Mesendoderm (in vitro differentiated cells): ENCODE measurements around the gene HOXA9.
A peak's percentile ranks its signal among the peaks of the same experiment; 100 is the strongest.

Experiments
- DNase-seq: peaks from one replicate; pipeline ENCODE4 v3.0.0; 2013
- H2AK5ac ChIP-seq: 2 replicates; pipeline ENCODE4 v1.6.1; 2013; ENCODE audit warnings: low read length, inconsistent platforms
- H2BK120ac ChIP-seq: 2 replicates; pipeline ENCODE4 v1.6.1; 2013; ENCODE audit warnings: low read depth, mild to moderate bottlenecking, low read length, moderate library complexity, mixed read lengths
- H2BK15ac ChIP-seq: replicated peaks from 2 replicates; pipeline ENCODE4 v1.6.1; 2013; ENCODE audit warnings: low read depth, mild to moderate bottlenecking, moderate library complexity
- H2BK5ac ChIP-seq: 2 replicates; pipeline ENCODE4 v1.6.1; 2013; ENCODE audit warnings: low read length, inconsistent platforms
- H3K18ac ChIP-seq: 2 replicates; pipeline ENCODE4 v1.6.1; 2013; ENCODE audit warnings: mild to moderate bottlenecking, low read length, mixed read lengths
- H3K23ac ChIP-seq: one replicate; pipeline ENCODE4 v1.6.1; 2013; ENCODE audit warnings: low read length
- H3K27ac ChIP-seq: 2 replicates; pipeline ENCODE4 v1.5.1; 2013; ENCODE audit warnings: low read depth, mild to moderate bottlenecking, inconsistent platforms, low read length, moderate library complexity
- H3K27me3 ChIP-seq: 2 replicates; pipeline ENCODE4 v1.6.1; 2013; ENCODE audit warnings: low read length, control low read depth, mild to moderate bottlenecking, inconsistent platforms; ENCODE audit not compliant: insufficient read depth, poor library complexity
- H3K36me3 ChIP-seq: 2 replicates; pipeline ENCODE4 v1.6.1; 2013; ENCODE audit warnings: low read length, inconsistent platforms; ENCODE audit not compliant: control insufficient read depth, insufficient read depth
- H3K4ac ChIP-seq: one replicate; pipeline ENCODE4 v1.6.1; 2013; ENCODE audit warnings: low read depth, mild to moderate bottlenecking, low read length, moderate library complexity
- H3K4me1 ChIP-seq: 2 replicates; pipeline ENCODE4 v1.6.1; 2013; ENCODE audit warnings: low read depth, low read length, inconsistent platforms; ENCODE audit not compliant: control insufficient read depth
- H3K4me2 ChIP-seq: 2 replicates; pipeline ENCODE4 v1.6.1; 2013; ENCODE audit warnings: low read length
- H3K4me3 ChIP-seq: 2 replicates; pipeline ENCODE4 v1.5.1; 2013; ENCODE audit warnings: mild to moderate bottlenecking, low read length
- H3K56ac ChIP-seq: one replicate; pipeline ENCODE4 v1.6.1; 2013; ENCODE audit warnings: low read length
- H3K79me1 ChIP-seq: 2 replicates; pipeline ENCODE4 v1.6.1; 2013; ENCODE audit warnings: low read length, inconsistent platforms
- H3K79me2 ChIP-seq: 2 replicates; pipeline ENCODE4 v1.6.1; 2013; ENCODE audit warnings: mild to moderate bottlenecking, low read length; ENCODE audit not compliant: control insufficient read depth, insufficient read depth
- H3K9ac ChIP-seq: 2 replicates; pipeline ENCODE4 v1.6.1; 2013; ENCODE audit warnings: low read length, inconsistent platforms
- H4K5ac ChIP-seq: one replicate; pipeline ENCODE4 v1.6.1; 2013; ENCODE audit warnings: low read length
- H4K8ac ChIP-seq: one replicate; pipeline ENCODE4 v1.6.1; 2013; ENCODE audit warnings: low read depth, mild to moderate bottlenecking, control low read depth, low read length, moderate library complexity
- WGBS: extraction: QIAGEN DNeasy Blood & Tissue Kit; methylation state at CpG from one replicate; pipeline ENCODE4 v1.1.7; 2013; ENCODE audit warnings: low lambda C conversion rate, missing lambda C conversion rate; ENCODE audit not compliant: insufficient coverage; ENCODE audit errors: extremely low coverage; 5-methylcytosine and 5-hydroxymethylcytosine counted together

HOXA9 gene

GRCh38 chr7:27186668-27187474 lies 21.5 kb upstream of the HOXA9 start:
- H3K79me1 ChIP-seq = no peaks in the 10 kb centered on the region
- no peaks in the 10 kb centered on the region for H3K4me1 ChIP-seq
- no peaks in the 10 kb centered on the region for H3K36me3 ChIP-seq
- no peak overlapping the region for H2BK15ac ChIP-seq
- H4K5ac ChIP-seq = no peak overlapping the region
- WGBS = no CpG with 5 or more reads among the region's 4 CpGs
- H3K27me3 ChIP-seq = peaks cover 90% of the 10 kb centered on the region
- no peak overlapping the region for H2AK5ac ChIP-seq
- H3K23ac ChIP-seq = no peak overlapping the region
- H2BK120ac ChIP-seq = no peak overlapping the region
- H3K4me3 ChIP-seq = no peak overlapping the region
- H3K18ac ChIP-seq = no peak overlapping the region
- no peak overlapping the region for H4K8ac ChIP-seq
- H3K9ac ChIP-seq = no peak overlapping the region
- H2BK5ac ChIP-seq = no peak overlapping the region
- H3K4ac ChIP-seq = no peak overlapping the region
- H3K56ac ChIP-seq = no peak overlapping the region
- DNase-seq = no peak
- H3K4me2 ChIP-seq = no peak overlapping the region
- H3K27ac ChIP-seq = no peak overlapping the region
- H3K79me2 ChIP-seq = no peaks in the 10 kb centered on the region

GRCh38 chr7:27185854-27186667 lies 20.7 kb upstream of the HOXA9 start:
- H3K4me3 ChIP-seq = no peak overlapping the region
- H4K5ac ChIP-seq = no peak overlapping the region

GRCh38 chr7:27185013-27185853 lies 19.9 kb upstream of the HOXA9 start, which contains the start of gene HOXA11:
Gene HOXA11 (minus strand): TSS chr7:27185232. CDS start chr7:27185144, 88 bp downstream.
- H3K4me2 ChIP-seq = peak within 1 kb of the TSS; percentile 55
- no peaks in the 10 kb centered on the region for H3K36me3 ChIP-seq
- no peak within 1 kb of the TSS for H2AK5ac ChIP-seq
- peak; percentile 85 for DNase-seq
- H3K18ac ChIP-seq = peak within 1 kb of the TSS; percentile 19
- H4K5ac ChIP-seq = no peak within 1 kb of the TSS
- H3K23ac ChIP-seq = no peak within 1 kb of the TSS
- H3K79me2 ChIP-seq = no peaks in the 10 kb centered on the region
- no peak within 1 kb of the TSS for H4K8ac ChIP-seq
- no CpG with 5 or more reads among the region's 43 CpGs for WGBS
- H3K4me3 ChIP-seq = no peak within 1 kb of the TSS
- H3K27me3 ChIP-seq = peaks cover 86% of the 10 kb centered on the region
- H3K4ac ChIP-seq = no peak within 1 kb of the TSS
- H2BK5ac ChIP-seq = no peak within 1 kb of the TSS
- H2BK120ac ChIP-seq = no peak within 1 kb of the TSS
- H2BK15ac ChIP-seq = no peak within 1 kb of the TSS
- peak within 1 kb of the TSS; percentile 34 for H3K9ac ChIP-seq
- no peaks in the 10 kb centered on the region for H3K4me1 ChIP-seq
- H3K56ac ChIP-seq = peak within 1 kb of the TSS; percentile 22
- H3K79me1 ChIP-seq = no peaks in the 10 kb centered on the region
- H3K27ac ChIP-seq = no peak within 1 kb of the TSS

More at GRCh38 chr7:27185854-27186667, 20.7 kb upstream of the HOXA9 start:
- Histone ChIP-seq H3K4me1 (no peaks in the 10 kb centered on the region), H3K9ac (no peak overlapping the region), H3K4me2 (peak overlapping the region; percentile 43), H3K23ac (no peak overlapping the region), H3K79me1 (no peaks in the 10 kb centered on the region), H4K8ac (no peak overlapping the region), H2BK5ac (no peak overlapping the region), H2AK5ac (no peak overlapping the region), H2BK120ac (no peak overlapping the region), H3K27me3 (peaks cover 87% of the 10 kb centered on the region), H3K36me3 (no peaks in the 10 kb centered on the region), H3K27ac (no peak overlapping the region), H3K18ac (no peak overlapping the region), H2BK15ac (no peak overlapping the region), H3K4ac (no peak overlapping the region), H3K79me2 (no peaks in the 10 kb centered on the region), H3K56ac (peak overlapping the region; percentile 22)
- no CpG with 5 or more reads among the region's 24 CpGs for WGBS
- no peak for DNase-seq

- peak overlapping the region; percentile 18 for H3K9ac ChIP-seq
- H3K79me2 ChIP-seq = no peaks in the 10 kb centered on the region
- H2BK5ac ChIP-seq = no peak overlapping the region
- H3K56ac ChIP-seq = no peak overlapping the region
- DNase-seq = no peak
- H3K18ac ChIP-seq = no peak overlapping the region
- no peaks in the 10 kb centered on the region for H3K4me1 ChIP-seq
- H3K36me3 ChIP-seq = no peaks in the 10 kb centered on the region
- peak overlapping the region; percentile 55 for H3K4me2 ChIP-seq
- H2BK120ac ChIP-seq = no peak overlapping the region
- H3K23ac ChIP-seq = no peak overlapping the region
- H2BK15ac ChIP-seq = no peak overlapping the region
- no peak overlapping the region for H4K8ac ChIP-seq
- no peak overlapping the region for H2AK5ac ChIP-seq
- H3K27ac ChIP-seq = no peak overlapping the region
- no peak overlapping the region for H4K5ac ChIP-seq
- peaks cover 85% of the 10 kb centered on the region for H3K27me3 ChIP-seq
- no peak overlapping the region for H3K4ac ChIP-seq
- no peak overlapping the region for H3K4me3 ChIP-seq
- no peaks in the 10 kb centered on the region for H3K79me1 ChIP-seq
- no CpG with 5 or more reads among the region's 72 CpGs for WGBS
These were observed 19.1 kb upstream of the HOXA9 start for GRCh38 chr7:27184337-27185012.

GRCh38 chr7:27183682-27184336 lies 18.5 kb upstream of the HOXA9 start:
- H3K4ac ChIP-seq = no peak overlapping the region
- H4K5ac ChIP-seq = no peak overlapping the region
- no peak overlapping the region for H3K56ac ChIP-seq
- no peaks in the 10 kb centered on the region for H3K36me3 ChIP-seq
- no peaks in the 10 kb centered on the region for H3K79me2 ChIP-seq
- no peak overlapping the region for H3K23ac ChIP-seq
- H3K27me3 ChIP-seq = peaks cover 85% of the 10 kb centered on the region
- H3K4me3 ChIP-seq = no peak overlapping the region
- no peak overlapping the region for H2BK5ac ChIP-seq
- H4K8ac ChIP-seq = no peak overlapping the region
- no peak overlapping the region for H2BK120ac ChIP-seq
- no peaks in the 10 kb centered on the region for H3K79me1 ChIP-seq
- no peak overlapping the region for H2BK15ac ChIP-seq
- no peak for DNase-seq
- H3K4me1 ChIP-seq = no peaks in the 10 kb centered on the region
- H2AK5ac ChIP-seq = no peak overlapping the region
- no peak overlapping the region for H3K27ac ChIP-seq
- H3K18ac ChIP-seq = peak overlapping the region; percentile 19
- H3K9ac ChIP-seq = peak overlapping the region; percentile 18
- H3K4me2 ChIP-seq = peak overlapping the region; percentile 41
- WGBS = no CpG with 5 or more reads among the region's 30 CpGs
